OCI-LY3 (cell line): ENCODE measurements around the gene GSG1L.

Experiments
- EZH2phosphoT487 ChIP-seq: fragments of 200-600 bp; shearing (Covaris generic); IDR thresholded peaks from 2 replicates; pipeline ENCODE4 v1.6.1; 2018; ENCODE audit warnings: antibody characterized with exemption, mixed run types, low read depth
- TF ChIP-seq, protein P1 (sequence below): fragments of 200-600, 300-600 bp; sonication (generic); IDR thresholded peaks from 2 replicates; pipeline ENCODE4 v1.5.1; 2014; ENCODE audit warnings: antibody characterized with exemption, low read length, low read depth

DNA sequence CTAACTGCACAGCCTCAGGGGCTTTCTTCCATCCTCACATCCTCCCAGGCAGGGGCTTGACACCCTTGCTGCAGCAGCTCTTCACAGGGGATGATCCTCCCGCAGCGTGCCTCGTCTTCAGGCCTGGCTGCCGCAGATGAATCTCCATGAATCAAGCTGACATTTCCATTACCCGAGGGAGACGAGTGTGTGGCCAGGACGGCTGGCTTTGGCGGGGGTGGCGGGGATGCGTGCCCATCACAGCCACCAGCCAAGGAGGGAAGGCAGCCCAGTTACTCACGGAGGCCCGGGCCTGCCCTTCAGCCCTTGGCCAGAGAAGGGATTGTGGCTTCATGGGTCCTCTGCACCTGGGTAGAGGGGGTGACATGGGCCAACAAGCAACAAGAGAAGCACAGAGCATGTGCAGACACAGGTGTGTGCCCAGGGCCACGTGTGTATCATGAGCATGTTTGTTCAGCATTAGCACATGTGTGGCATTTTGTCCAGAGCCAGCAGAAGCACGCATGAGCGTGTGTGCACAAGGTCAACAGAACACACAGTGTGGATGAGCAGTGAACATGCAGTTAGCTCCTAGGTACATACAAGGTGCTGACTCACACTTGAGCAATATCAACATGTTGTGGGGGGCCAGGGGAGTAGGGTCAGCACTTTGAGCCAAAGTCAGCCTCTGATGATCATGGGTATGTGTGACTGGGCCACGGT is 277.1 kb downstream of the GSG1L start:
- TF ChIP-seq, protein P1, sequence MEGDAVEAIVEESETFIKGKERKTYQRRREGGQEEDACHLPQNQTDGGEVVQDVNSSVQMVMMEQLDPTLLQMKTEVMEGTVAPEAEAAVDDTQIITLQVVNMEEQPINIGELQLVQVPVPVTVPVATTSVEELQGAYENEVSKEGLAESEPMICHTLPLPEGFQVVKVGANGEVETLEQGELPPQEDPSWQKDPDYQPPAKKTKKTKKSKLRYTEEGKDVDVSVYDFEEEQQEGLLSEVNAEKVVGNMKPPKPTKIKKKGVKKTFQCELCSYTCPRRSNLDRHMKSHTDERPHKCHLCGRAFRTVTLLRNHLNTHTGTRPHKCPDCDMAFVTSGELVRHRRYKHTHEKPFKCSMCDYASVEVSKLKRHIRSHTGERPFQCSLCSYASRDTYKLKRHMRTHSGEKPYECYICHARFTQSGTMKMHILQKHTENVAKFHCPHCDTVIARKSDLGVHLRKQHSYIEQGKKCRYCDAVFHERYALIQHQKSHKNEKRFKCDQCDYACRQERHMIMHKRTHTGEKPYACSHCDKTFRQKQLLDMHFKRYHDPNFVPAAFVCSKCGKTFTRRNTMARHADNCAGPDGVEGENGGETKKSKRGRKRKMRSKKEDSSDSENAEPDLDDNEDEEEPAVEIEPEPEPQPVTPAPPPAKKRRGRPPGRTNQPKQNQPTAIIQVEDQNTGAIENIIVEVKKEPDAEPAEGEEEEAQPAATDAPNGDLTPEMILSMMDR, result no peak
- TF ChIP-seq EZH2phosphoT487, result no peak
